GM19395 (cell line): ENCODE measurements around the gene UVRAG.
A peak's percentile ranks its signal among the peaks of the same experiment; 100 is the strongest.

ENCODE experiments used
- ATAC-seq: cut with Tn5 transposase; IDR thresholded peaks from one replicate; pipeline ENCODE4 v1.9.1; 2021; ENCODE audit warnings: mild to moderate bottlenecking, moderate library complexity; ENCODE audit not compliant: unreplicated experiment

UVRAG gene

DNA sequence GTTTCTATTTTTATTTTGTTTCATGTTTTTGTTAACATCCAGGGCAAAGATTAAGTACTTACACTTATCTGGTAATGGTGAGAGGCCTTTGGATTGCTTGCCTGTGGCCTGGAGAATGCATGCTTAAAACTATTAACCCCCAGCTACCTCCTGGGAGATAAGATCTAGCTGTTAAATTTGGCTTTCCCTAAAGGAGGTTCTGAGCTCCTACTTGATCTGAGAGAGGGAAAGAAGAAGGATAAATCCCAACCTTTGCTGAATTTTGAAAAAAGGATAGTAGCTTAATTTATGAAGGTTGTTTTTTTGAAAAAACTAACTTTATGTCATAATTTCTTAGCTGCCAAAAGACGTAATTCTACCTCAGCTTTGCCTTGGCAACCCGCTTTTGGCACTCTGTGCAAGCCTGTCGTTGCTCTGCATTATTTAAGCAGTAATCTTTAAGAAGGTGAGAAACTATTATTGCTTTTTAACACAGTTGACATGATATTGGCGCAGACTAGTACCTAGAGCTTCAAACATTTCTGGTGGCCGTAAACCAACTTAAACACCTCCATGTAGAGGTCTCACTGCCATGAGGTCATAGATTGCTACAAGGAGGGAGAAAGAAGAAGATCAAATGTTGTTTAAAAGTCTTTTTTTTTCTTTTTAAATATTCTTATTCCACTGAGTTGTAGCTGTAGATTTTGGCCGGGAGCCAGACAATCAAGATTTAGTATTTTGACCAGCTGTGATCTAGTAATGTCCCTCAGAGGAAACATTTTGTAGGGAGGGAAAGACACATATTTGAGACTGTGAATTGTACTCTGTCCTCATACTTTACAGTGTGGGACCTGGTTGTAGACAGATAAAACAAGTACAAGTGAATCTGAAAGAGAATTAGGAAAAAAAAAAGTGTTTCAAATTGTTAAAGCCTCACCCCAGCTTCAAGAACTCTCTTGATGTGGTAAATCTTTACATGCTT, 316.9 kb downstream of the UVRAG start:
- no peak for ATAC-seq

DNA sequence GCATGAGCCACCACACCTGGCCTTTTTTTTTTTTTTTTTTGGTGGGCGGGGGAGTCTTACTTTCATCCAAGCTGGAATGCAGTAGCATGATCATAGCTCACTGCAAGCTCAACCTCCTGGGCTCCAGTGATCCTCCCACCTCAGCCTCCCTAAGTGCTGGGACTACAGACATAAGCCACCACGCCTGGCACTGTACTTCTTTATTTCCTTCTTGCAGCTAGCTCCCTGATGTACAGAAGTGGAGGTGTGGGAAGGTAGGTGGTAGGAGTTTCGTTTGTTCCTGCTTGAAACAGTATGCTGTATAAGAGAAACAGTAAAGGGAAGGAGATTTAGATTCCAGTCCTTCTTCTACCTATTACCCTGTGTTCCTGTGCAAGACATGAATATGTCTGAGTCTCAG, 319.2 kb downstream of the UVRAG start:
- ATAC-seq, result no peak

DNA sequence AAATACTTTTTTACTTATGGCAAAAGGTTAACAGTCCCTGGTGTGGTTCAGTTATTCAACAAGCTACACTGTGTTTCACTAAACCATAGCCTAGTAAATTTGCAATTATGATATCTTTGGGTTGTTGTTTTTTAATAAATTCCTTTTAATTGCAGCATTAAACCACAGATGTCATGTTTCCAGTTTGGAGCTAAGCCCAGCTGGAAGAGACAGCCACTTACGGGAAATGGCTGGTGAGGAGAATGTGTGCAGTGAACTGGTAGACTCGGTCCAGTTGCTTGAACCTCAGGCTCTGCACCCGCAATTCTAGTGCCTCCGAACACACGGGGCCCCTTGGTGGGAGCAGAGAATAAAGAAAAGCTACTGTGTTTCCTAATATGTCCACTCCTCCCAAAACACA, 320.5 kb downstream of the UVRAG start:
- no peak for ATAC-seq

DNA sequence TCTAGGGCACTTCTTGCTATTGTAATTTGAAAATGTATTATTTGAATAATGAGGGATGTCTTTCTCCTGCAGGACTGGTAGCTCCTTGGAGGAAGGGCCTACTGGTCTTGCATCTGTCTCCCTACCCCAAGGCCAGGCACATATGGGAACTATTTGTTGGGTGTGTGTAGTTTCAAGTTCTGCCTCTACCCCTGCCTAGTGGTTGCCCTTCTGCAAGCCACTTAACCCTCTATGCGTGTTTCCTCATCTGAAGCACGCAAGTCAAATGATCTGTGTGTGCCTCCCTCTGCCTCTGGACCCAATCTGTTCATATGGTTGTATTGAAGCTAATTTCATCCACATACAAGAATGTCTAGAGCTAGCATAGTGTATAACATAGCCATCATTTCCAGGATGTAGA, 324.3 kb downstream of the UVRAG start:
- no peak for ATAC-seq

DNA sequence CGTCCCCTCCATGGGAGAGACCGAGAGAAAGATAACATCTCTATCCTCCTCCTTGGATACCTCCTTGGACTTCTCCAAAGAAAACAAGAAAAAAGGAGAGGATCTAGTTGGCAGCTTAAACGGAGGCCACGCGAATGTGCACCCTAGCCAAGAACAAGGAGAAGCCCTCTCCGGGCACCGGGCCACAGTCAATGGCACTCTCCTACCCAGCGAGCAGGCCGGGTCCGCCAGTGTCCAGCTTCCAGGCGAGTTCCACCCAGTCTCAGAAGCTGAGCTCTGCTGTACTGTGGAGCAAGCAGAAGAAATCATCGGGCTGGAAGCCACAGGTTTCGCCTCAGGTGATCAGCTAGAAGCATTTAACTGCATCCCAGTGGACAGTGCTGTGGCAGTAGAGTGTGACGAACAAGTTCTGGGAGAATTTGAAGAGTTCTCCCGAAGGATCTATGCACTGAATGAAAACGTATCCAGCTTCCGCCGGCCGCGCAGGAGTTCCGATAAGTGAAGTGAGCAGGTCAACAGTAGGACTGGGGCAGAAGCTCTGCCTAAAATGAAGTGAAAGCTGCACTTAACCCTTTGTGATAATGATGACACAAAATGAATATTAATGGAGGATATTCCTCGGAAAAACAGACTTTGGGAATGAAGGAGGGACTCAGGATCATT, 326.0 kb downstream of the UVRAG start:
- ATAC-seq, result no peak

DNA sequence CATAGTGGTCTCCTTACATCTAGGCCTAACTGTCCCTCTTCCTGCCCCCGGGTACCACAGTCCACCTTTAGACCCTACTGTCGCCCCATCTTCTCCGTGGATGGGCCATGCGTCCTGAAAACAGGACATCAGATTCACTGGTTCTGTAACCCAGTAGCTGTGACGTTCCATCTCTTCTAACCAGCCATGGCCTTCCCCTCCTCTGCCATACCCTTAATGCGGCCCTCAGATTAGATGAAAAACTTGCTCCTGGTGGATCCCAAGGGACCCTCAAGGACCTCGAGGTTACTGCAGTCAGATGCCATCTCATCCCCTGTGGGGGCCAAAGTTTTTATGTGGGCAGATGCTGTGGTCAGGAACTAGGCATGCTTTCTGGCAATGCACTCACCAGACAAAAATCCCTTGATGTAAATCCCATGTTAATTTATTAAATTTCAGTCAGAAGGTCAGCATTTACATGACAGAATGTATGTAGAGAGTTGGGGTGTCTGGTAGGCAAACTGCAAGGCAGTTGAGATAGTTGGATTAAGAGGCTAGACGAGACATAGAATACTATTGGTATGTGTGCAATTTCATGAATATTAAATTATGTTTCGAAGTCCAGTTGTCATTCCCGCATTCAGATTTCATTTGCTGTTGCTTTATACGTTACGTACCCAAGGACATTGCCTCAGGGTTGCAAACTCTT, 327.0 kb downstream of the UVRAG start:
- ATAC-seq, result no peak

DNA sequence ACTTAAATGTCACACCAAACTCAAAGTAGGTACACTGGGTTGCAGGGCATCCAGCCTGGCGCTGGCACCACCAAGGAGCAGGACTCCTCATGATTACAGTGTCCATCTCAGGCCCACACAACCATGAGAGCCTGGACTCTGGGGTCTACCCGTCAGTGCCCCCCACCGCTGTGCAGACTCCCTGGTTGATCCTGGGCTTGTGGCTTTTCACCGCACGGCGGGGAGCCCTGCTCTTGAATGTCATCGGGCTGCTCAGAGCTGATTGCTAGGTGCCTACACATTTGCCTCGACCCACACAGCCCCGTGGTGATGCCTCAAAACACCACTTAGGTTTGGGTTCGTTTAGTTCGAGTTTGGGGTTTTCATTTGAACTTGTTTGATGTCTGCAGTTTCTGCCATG, 328.3 kb downstream of the UVRAG start:
- ATAC-seq, result no peak

DNA sequence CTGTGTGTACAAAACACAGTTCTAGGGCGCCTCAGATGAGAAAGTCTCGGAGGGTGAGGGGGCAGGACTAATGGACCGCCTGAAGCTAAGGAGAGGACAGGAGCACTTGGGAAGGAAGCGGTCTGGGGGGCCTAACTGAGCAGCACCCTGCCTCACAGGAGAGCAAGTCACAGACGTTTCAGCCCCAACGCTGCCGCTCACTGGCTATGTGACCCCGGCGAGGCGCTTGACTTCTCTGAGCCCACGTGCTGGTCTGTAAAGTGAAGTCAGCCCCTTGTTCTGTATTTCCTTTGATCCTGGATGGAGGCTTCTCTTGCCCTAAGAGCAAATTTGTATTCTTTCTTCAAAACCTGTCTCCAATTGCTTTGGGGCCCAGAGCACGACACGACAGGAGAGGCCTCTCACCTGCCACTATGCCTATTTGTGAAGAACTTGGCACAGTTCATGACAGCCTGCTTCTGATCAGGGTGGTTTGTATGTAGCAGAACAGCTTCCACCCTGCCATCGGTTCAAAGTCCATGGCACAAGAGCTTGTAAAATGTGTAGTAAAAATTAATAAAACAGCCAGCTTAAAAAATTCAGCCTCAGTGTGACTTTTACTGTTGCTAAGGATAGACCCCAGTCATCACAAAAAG, 332.2 kb downstream of the UVRAG start:
- ATAC-seq, result no peak

DNA sequence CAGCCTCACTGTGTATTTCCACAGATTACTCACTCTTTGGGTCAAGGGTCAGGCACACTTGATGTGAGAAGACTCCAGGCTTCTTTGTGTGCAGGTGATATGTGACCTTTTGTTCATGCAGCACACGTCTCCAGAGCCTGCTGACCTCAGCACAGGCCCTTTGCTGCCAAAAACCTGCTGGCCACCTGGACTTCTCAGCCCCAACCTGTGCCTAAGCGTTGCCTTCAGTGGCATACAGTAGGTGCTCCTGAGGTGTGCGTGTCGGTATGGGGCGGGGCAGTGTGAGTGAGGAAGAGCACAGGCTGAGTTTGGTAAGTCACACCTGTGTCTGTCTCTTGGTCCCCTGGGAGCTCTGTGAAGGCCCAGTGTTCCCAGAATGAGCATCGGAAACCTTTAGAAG, 333.2 kb downstream of the UVRAG start:
- no peak for ATAC-seq

DNA sequence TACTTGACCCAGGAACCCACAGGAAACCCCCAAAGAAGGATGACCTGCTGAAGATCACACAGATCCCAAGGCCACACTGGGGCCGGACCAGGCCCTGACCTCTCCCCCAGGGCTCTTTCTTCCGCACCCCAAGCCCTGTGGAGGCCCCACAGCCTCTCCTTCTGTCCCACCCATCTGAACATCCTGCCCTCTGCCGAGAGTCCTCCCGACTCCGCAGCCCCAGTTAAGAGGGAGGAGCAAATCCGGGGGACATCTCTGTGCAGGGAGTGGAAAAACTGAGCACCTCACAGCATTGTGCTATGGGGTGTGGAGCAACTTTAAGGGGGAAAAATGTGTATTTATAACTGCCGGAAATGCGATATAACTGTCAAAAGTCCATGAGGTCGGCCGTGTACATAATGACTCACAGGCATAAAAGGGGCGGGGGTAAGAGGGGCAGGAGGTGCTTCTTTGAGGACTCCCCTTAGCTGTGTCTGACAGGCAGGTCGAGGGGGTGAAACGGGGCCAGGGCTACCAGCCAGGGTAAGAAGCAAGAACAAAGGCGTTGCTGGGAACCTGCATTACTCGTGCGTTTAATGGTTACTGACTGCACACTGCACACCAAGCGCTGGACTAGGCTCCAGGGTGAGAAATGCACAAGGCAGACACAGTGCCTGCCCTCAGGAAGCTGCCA, 334.1 kb downstream of the UVRAG start:
- ATAC-seq, result no peak

DNA sequence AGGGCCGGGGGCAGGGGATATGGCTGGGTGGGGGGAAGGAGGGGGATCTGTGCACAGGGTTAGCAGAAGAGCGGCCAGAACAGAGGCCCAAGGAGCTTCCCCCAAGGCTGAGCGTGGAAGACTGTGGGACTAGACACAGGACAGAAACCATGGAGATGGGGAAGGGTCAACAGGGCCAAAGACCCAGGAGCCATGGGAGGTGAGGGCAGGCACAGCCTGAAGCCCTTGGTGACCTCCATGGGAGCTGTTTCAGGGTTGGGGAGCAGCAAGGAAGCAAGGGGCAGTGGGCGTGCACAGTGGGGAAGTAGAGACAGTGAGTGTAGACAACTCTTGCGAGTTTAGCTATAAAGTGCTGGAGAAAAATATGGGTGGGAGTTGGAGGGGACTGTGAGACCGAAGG, 334.7 kb downstream of the UVRAG start:
- no peak for ATAC-seq

DNA sequence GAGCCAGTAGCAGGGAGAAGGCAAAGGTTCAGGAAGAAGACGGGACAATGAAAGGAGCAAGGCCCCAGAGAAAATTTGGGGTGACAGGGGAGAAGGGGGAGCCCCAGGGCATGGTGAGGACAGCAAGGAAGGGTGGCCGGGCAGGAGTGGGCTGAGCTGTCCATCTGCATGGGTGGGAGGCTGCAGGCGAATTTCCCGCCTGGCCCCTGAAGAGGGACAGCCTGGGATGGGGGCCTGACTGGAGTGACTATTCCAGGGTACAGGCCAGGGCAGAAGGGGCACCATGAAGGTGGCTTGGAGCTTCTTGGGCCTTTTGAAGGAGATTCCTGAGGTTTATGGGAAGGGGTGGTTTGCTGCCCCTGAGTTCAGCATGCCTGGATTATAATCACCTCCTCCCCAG, 335.1 kb downstream of the UVRAG start:
- no peak for ATAC-seq

DNA sequence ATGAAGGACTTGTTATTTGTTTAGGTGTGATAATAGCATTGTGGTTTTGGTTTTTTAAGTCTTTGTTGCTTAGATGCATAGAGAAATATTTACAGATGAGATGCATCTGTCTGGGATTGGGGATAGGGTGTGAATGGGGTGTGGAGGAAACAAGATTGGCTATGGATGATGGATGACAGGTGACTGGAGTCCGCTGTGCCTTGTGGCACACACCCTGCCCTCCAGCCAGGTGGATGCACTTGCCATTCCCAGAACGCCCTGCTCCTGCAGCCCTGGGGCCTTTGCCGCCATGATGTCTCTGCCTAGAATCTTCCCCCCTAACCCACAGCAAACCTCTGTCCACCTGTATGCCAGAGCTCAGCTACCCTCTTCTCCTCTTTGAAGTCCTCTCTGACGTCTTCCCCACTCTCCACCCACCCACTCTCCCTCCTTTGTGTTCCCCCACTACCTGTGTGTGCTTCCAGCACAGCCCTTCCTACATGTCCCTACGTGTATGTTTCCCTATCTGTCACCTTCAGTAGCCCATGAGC, 336.6 kb downstream of the UVRAG start:
- ATAC-seq, result no peak

DNA sequence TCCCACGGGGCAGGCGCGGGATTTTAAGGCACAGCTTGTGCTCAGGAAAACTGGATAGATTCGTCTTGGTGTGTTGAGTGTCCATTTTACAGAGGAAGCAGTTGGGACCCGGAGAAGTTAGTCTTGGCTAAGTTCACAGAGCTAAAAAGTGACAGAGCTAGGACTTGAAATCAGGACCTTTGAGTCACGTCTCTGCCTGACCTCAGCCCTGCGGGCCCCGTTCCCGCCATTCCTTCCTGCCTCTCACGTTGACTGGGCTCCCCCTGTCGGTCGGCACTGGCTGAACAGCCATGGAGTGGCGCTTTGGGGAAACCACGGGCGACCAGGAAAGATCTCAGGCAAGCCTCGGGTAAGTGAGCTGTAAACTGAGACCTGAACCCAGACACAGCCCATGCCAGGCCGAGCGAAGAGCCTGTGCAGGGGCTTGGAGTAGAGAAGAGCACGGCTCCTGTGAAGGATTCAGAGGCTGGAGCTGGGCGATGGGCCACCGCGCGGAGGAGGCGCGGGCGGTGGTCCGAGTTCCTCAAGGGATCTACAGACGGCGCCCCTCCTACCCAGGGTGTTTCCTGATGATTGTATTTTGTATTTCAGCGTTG, 337.2 kb downstream of the UVRAG start:
- peak; percentile 79 for ATAC-seq

DNA sequence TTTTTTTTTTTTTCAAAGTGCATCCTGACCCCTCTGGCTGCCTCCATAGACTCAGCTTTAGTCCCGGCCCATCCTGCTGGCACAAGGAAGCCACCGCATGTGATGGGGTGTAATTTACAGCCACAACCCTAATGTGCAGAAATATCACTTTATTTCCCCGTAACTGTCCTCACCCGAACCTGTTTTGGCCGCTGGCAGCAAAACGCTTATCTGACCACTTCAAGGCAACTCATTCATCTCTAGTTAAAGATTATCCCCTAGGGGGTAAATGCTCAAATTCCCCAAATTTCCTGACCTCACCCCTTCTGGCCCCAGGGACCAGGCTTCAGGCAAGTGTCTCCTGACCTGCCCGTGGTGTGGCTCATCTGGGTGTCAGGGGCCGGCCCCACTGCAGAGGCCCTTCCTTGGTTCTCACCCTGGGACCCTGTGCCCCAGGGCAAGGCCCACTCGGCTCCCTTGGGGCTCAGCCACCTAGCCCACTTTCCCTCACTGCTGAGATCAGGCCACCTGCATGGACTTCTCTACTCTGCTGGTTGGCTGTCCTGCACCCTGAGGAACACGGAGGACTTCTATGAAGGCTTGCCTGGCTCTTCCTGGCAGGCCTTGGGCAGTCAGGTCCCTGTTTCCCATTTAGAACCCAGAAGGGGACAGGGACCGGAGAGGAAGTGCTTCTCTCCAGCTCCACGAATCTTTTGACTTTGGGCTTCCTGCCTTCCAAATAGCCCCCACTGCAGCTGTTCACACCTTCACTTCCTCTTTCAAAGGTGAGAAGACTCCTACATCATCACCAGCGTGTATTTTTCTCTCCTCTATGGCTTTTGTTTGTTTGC, 337.9 kb downstream of the UVRAG start:
- peak; percentile 64 for ATAC-seq

DNA sequence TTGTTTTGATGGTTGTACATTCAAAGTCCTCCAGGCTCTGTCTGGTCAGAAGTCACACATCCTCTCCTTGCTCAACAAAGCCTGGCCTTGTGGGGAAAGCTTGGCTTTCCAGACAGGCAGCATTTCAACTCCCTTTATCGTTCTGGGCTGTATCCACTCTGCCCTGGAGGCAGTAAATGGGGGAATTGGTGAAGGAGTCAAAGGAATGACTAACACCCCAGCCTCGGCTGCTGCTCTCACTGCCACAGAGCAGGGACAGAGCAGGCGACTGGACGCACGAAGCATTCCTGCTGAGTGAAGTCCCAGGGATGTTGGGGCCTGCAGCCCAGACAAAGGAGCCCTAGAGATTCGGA, 338.5 kb downstream of the UVRAG start:
- ATAC-seq, result no peak

DNA sequence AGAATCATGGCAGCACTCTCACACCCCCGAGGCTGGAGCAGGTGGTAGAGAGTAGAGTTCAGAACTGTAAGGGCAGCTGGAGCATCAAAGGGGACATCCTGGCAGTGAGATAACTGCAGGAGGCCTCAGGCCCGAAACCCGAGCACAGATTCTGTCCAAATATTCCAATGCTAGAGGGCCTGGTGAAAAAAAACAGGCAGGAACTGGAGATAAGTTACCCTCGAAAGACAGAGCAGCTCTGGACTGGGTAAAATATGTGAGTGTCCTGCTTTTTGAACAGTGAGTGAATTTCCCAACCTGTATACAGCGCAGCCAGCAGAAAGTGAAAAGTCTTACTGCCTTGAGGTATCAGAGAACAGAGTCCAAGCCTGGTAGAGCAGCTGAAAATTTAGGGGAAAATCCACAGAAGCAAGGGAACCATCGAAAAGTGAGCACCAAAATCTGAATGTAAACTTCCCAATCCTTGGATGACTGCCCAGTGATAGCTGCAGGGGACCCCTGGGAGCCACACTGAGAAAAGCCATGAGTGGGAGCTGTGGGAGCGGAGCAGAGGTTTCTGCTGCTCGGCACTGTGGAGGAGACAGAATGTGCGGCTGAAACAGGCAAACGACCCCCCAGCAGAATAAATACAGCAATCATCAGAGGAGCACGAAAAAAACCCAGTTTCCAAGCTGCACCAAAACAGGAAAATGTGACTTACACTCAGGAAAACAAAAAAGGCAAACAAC, 340.7 kb downstream of the UVRAG start:
- ATAC-seq, result no peak

DNA sequence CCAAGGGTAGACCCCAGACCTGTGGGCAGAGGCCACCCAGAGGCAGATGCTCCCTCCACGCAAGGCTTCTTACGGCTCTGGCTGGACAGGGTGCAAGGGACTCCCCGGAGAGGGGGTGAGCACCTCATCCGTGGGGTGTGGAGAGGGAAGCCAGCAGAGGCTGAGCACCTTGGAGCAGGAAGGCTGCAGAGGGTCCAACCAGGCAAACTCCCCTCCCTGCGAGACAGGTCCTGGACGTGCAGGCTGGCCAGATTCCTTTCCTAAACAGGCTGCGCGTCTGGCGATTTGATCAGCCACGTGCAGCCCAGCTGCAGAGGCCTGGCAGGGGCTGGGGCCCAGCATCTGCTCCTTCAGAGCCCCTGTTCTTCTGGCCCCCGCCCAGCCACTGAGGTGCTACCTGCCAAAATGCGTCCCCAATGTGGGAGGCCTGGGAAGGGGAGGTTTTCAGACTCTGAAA, 342.0 kb downstream of the UVRAG start:
- no peak for ATAC-seq

DNA sequence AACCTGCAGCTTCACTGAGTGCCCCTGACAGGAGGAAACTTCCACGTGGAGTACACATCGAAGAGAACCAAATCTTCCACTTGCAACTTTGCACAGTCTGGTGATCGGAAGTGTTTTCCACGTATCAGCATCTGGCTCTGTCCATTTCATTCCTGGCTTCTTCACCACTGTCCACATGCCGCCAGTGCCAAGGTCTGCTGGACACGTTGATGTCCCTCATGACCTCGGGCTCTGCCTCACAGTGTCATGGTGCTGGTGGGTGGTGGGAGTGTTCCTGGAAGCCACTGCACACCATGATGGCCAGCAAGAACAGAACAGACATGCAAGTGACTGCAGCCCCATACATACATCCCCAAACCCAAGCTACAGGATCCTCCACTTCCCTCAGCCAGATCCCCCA, 342.9 kb downstream of the UVRAG start:
- ATAC-seq, result no peak
